Measurements from ENCODE around the gene IPO5. TPM values are rescaled to one million over a fixed set of nuclear protein-coding genes. Genes with fewer than 3 reads are reported as not detected.

The IPO5 gene
- total RNA-seq, 1 donor from 2014 or later: 152 TPM

- H3K4me3 Mint-ChIP-seq: no peak overlapping the region
- H3K27ac Mint-ChIP-seq: no peak overlapping the region
- no peak for ATAC-seq (ENCODE audit: low read depth)
- H3K4me1 Mint-ChIP-seq: no peaks in the 10 kb centered on the region
- no peak for TF ChIP-seq CTCF (IDR thresholded peaks at IDR 0.05)
- H3K27me3 Mint-ChIP-seq: peaks cover 2% of the 10 kb centered on the region
- intact Hi-C loops (cut with micrococcal nuclease): no loop called here
- H3K9me3 Mint-ChIP-seq: no peaks in the 10 kb centered on the region
- DNase-seq: no peak
- ChIA-PET POLR2A (interaction anchor here (0.6 kb wide), 1 partner anchor 935 kb away, joined by 8 read pairs; no protein-coding TSS in a partner anchor), CTCF (no interaction called here)
- no peaks in the 10 kb centered on the region for H3K36me3 Mint-ChIP-seq (ENCODE audit: low read depth)
These were observed 106.8 kb downstream of the IPO5 start for GRCh38 chr13:98060282-98060681.

GRCh38 chr13:98065468-98065867, 112.0 kb downstream of the IPO5 start:
- Mint-ChIP-seq H3K4me3 (no peak overlapping the region), H3K36me3 (ENCODE audit: low read depth) (no peaks in the 10 kb centered on the region), H3K9me3 (no peaks in the 10 kb centered on the region), H3K27ac (no peak overlapping the region), H3K27me3 (peaks cover 2% of the 10 kb centered on the region), H3K4me1 (no peaks in the 10 kb centered on the region)
- intact Hi-C loops (cut with micrococcal nuclease): no loop called here
- ChIA-PET POLR2A (no interaction called here), CTCF (no interaction called here)
- ATAC-seq (ENCODE audit: low read depth) (no peak), DNase-seq (no peak)
- no peak for TF ChIP-seq CTCF (IDR thresholded peaks at IDR 0.05)

GRCh38 chr13:98066636-98067035, 113.2 kb downstream of the IPO5 start:
- Mint-ChIP-seq H3K27ac (no peak overlapping the region), H3K4me3 (no peak overlapping the region), H3K27me3 (peaks cover 2% of the 10 kb centered on the region), H3K9me3 (no peaks in the 10 kb centered on the region), H3K4me1 (no peaks in the 10 kb centered on the region), H3K36me3 (ENCODE audit: low read depth) (no peaks in the 10 kb centered on the region)
- CTCF ChIA-PET: no interaction called here
- POLR2A ChIA-PET: interaction anchor here (0.7 kb wide), 1 partner anchor 358 kb away, joined by 5 read pairs; no protein-coding TSS in a partner anchor
- TF ChIP-seq CTCF (IDR thresholded peaks at IDR 0.05): no peak
- ATAC-seq (ENCODE audit: low read depth) (no peak), DNase-seq (no peak)
- intact Hi-C loops (cut with micrococcal nuclease): no loop called here

- Mint-ChIP-seq H3K9me3 (no peaks in the 10 kb centered on the region), H3K4me3 (no peak overlapping the region), H3K4me1 (no peaks in the 10 kb centered on the region), H3K27ac (no peak overlapping the region), H3K36me3 (ENCODE audit: low read depth) (no peaks in the 10 kb centered on the region), H3K27me3 (no peaks in the 10 kb centered on the region)
- no peak for TF ChIP-seq CTCF (IDR thresholded peaks at IDR 0.05)
- no peak for DNase-seq
- ChIA-PET CTCF (no interaction called here), POLR2A (no interaction called here)
- intact Hi-C loops (cut with micrococcal nuclease): no loop called here
- ATAC-seq (ENCODE audit: low read depth): no peak
These were observed 115.0 kb downstream of the IPO5 start for GRCh38 chr13:98068521-98068920.

GRCh38 chr13:98069985-98070384, 116.5 kb downstream of the IPO5 start:
- H3K27ac Mint-ChIP-seq: no peak overlapping the region
- no peak overlapping the region for H3K4me3 Mint-ChIP-seq
- no peaks in the 10 kb centered on the region for H3K4me1 Mint-ChIP-seq
- DNase-seq: no peak
- H3K36me3 Mint-ChIP-seq (ENCODE audit: low read depth): no peaks in the 10 kb centered on the region
- CTCF ChIA-PET: no interaction called here
- H3K9me3 Mint-ChIP-seq: no peaks in the 10 kb centered on the region
- ATAC-seq (ENCODE audit: low read depth): no peak
- intact Hi-C loops (cut with micrococcal nuclease): no loop called here
- no peak for TF ChIP-seq CTCF (IDR thresholded peaks at IDR 0.05)
- POLR2A ChIA-PET: no interaction called here
- no peaks in the 10 kb centered on the region for H3K27me3 Mint-ChIP-seq

All from activated B cell treated with CpG ODN at 0.5 μM for 24 hours (primary cell).